ENCODE data around the gene DGKH.
"Not testable (repeated sequence)": the region's sequence is repeated elsewhere in the genome, so short reads cannot be mapped to it uniquely, and the experiment has no call there.

Gene DGKH

GRCh38 chr13:42076309-42076713, 27.9 kb downstream of the DGKH start:
- no peak for FAIRE-seq

- no peak for FAIRE-seq
Observed at GRCh38 chr13:42078128-42078808, 29.8 kb downstream of the DGKH start.

GRCh38 chr13:42083138-42083770, 34.8 kb downstream of the DGKH start:
- FAIRE-seq, result no peak

- peak; percentile 3 for FAIRE-seq
Observed at GRCh38 chr13:42084722-42085121, 36.3 kb downstream of the DGKH start.

- FAIRE-seq, result no peak
Observed at GRCh38 chr13:42086582-42086981, 38.1 kb downstream of the DGKH start.

GRCh38 chr13:42094516-42095040, 46.1 kb downstream of the DGKH start:
- FAIRE-seq, result no peak

- not testable (repeated sequence) for FAIRE-seq
Observed at GRCh38 chr13:42096222-42096621, 47.8 kb downstream of the DGKH start.

- FAIRE-seq, result no peak
Observed at GRCh38 chr13:42099962-42100675, 51.7 kb downstream of the DGKH start.

- no peak for FAIRE-seq
Observed at GRCh38 chr13:42100960-42101359, 52.5 kb downstream of the DGKH start.

GRCh38 chr13:42101821-42102585, 53.6 kb downstream of the DGKH start:
- FAIRE-seq, result no peak

- no peak for FAIRE-seq
Observed at GRCh38 chr13:42102961-42103865, 54.8 kb downstream of the DGKH start.

GRCh38 chr13:42106998-42107397, 58.5 kb downstream of the DGKH start:
- FAIRE-seq, result no peak

GRCh38 chr13:42107421-42107820, 59.0 kb downstream of the DGKH start:
- no peak for FAIRE-seq

- no peak for FAIRE-seq
Observed at GRCh38 chr13:42108217-42108616, 59.8 kb downstream of the DGKH start.

GRCh38 chr13:42109957-42110356, 61.5 kb downstream of the DGKH start:
- FAIRE-seq, result no peak

- FAIRE-seq, result peak; percentile 94
Observed at GRCh38 chr13:42110410-42111155, 62.1 kb downstream of the DGKH start.

GRCh38 chr13:42112864-42113263, 64.4 kb downstream of the DGKH start:
- no peak for FAIRE-seq

GRCh38 chr13:42113478-42113877, 65.0 kb downstream of the DGKH start:
- FAIRE-seq, result no peak

- FAIRE-seq, result no peak
Observed at GRCh38 chr13:42114278-42114677, 65.8 kb downstream of the DGKH start.

GRCh38 chr13:42114912-42115311, 66.5 kb downstream of the DGKH start:
- no peak for FAIRE-seq

GRCh38 chr13:42116225-42116624, 67.8 kb downstream of the DGKH start:
- no peak for FAIRE-seq

All from A204.1 (cell line).